Tibial nerve (tissue), 4 donors: ENCODE data around the gene CHSY1.

Experiments used
- CTCF ChIP-seq, 5 experiments: fragments of 200-600 bp in 3 of 5; fragments of 450-650 bp in 2 of 5; sonication (generic) in 3 of 5; IDR thresholded peaks; one replicate each; pipeline ENCODE4 v1.5.1; 2016 to 2019; ENCODE audit warnings: antibody characterized with exemption in 5 of 5, mild to moderate bottlenecking in 3 of 5, moderate library complexity in 2 of 5
- EP300 ChIP-seq, 2 donors: sonication (generic); formaldehyde crosslinking; IDR thresholded peaks; one replicate each; pipeline ENCODE4 v1.6.1; 2017; ENCODE audit warnings: antibody characterized with exemption in 2 of 2, mild to moderate bottlenecking in 1 of 2

GRCh38 chr15:101131489-101132389, 120.1 kb downstream of the CHSY1 start:
- no peak for TF ChIP-seq CTCF (IDR thresholded peaks at IDR 0.05)
- TF ChIP-seq EP300 (IDR thresholded peaks at IDR 0.05), result no peak
